ENCODE results near the gene ANKK1.

- TF ChIP-seq MYC (IDR thresholded peaks at IDR 0.05; ENCODE audit: low read depth, low read length) (no peak), MYC (CRISPR knock-in tag; IDR thresholded peaks at IDR 0.05; ENCODE audit: borderline replicate concordance, low read depth) (no peak), RFX1 (IDR thresholded peaks at IDR 0.05) (no peak), USF2 (CRISPR knock-in tag; IDR thresholded peaks at IDR 0.05) (no peak), FOS (IDR thresholded peaks at IDR 0.05; ENCODE audit: extremely low read depth, insufficient read length) (no peak), ZC3H8 (IDR thresholded peaks at IDR 0.05) (no peak), FOXK2 (conservative IDR thresholded peaks at IDR 0.05 in 1 of 2, IDR thresholded peaks at IDR 0.05 in 1 of 2; ENCODE audit: low read depth in 2 of 2) (no peak), FOXJ3 (CRISPR knock-in tag; IDR thresholded peaks at IDR 0.05) (no peak), DLX4 (CRISPR knock-in tag; IDR thresholded peaks at IDR 0.05) (no peak), MYNN (IDR thresholded peaks at IDR 0.05) (no peak), MYNN (CRISPR knock-in tag; IDR thresholded peaks at IDR 0.05) (no peak), SP2 (IDR thresholded peaks at IDR 0.05; ENCODE audit: extremely low read depth, low read depth, low read length, poor library complexity, severe bottlenecking) (no peak), ZNF766 (CRISPR knock-in tag; conservative IDR thresholded peaks at IDR 0.05) (no peak)
- TF ChIP-seq, protein P1, sequence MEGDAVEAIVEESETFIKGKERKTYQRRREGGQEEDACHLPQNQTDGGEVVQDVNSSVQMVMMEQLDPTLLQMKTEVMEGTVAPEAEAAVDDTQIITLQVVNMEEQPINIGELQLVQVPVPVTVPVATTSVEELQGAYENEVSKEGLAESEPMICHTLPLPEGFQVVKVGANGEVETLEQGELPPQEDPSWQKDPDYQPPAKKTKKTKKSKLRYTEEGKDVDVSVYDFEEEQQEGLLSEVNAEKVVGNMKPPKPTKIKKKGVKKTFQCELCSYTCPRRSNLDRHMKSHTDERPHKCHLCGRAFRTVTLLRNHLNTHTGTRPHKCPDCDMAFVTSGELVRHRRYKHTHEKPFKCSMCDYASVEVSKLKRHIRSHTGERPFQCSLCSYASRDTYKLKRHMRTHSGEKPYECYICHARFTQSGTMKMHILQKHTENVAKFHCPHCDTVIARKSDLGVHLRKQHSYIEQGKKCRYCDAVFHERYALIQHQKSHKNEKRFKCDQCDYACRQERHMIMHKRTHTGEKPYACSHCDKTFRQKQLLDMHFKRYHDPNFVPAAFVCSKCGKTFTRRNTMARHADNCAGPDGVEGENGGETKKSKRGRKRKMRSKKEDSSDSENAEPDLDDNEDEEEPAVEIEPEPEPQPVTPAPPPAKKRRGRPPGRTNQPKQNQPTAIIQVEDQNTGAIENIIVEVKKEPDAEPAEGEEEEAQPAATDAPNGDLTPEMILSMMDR (IDR thresholded peaks at IDR 0.05 in 2 of 3, conservative IDR thresholded peaks at IDR 0.05 in 1 of 3; ENCODE audit: insufficient read depth in 2 of 3, low read depth in 1 of 3, low read length in 3 of 3), result no peak
Measured at GRCh38 chr11:113351068-113351450, 36.5 kb upstream of the ANKK1 start.
